A549 (cell line): ENCODE results near the gene RARB.

Experiments
- CTCF ChIP-seq: fragments of >200 bp; sonication (Bioruptor Twin); formaldehyde crosslinking; IDR thresholded peaks from 3 replicates; pipeline ENCODE4 v1.5.1; 2016
- EP300 ChIP-seq, 2 experiments: fragments of >200 bp; sonication (Bioruptor Twin); formaldehyde crosslinking; IDR thresholded peaks; 2 replicates in 1 of 2; 3 replicates in 1 of 2; pipeline ENCODE4 v1.6.1; 2016 to 2017
- ESRRA ChIP-seq: fragments of 150-350 bp; IDR thresholded peaks from 2 replicates; pipeline ENCODE4 v1.6.1; 2014; ENCODE audit warnings: mild to moderate bottlenecking, low read length, borderline replicate concordance
- HDAC2 ChIP-seq: fragments of 200-600 bp; sonication (generic); IDR thresholded peaks from 2 replicates; pipeline ENCODE4 v1.6.1; 2016
- POLR2A ChIP-seq: IDR thresholded peaks from 2 replicates; pipeline ENCODE4 v1.6.1; 2012; ENCODE audit warnings: mild to moderate bottlenecking, low read length
- RAD21 ChIP-seq, 2 experiments: fragments of >200 bp in 1 of 2; sonication (Bioruptor Twin) in 1 of 2; formaldehyde crosslinking in 1 of 2; IDR thresholded peaks in 1 of 2; conservative IDR thresholded peaks in 1 of 2; 2 replicates in 1 of 2; 3 replicates in 1 of 2; pipeline ENCODE4 v1.6.1; 2012 to 2018; ENCODE audit warnings: inconsistent platforms in 1 of 2
- RCOR1 ChIP-seq: fragments of 150-350 bp; IDR thresholded peaks from 2 replicates; pipeline ENCODE4 v1.6.1; 2014; ENCODE audit warnings: antibody characterized with exemption, low read length, low read depth
- REST ChIP-seq: fragments of 200-600 bp; sonication (generic); IDR thresholded peaks from 2 replicates; pipeline ENCODE4 v1.6.1; 2016; ENCODE audit warnings: antibody characterized with exemption, mild to moderate bottlenecking, moderate library complexity
- SREBF2 ChIP-seq: fragments of 450-650 bp; IDR thresholded peaks from 2 replicates; pipeline ENCODE4 v1.6.1; 2014; ENCODE audit warnings: mild to moderate bottlenecking, moderate library complexity

GRCh38 chr3:25580534-25580933 is 152.5 kb downstream of the RARB start:
- TF ChIP-seq POLR2A: no peak
- no peak for TF ChIP-seq HDAC2
- no peak for TF ChIP-seq ESRRA
- TF ChIP-seq SREBF2: no peak
- TF ChIP-seq CTCF: no peak
- no peak for TF ChIP-seq EP300 (IDR thresholded peaks at IDR 0.05)
- TF ChIP-seq REST: no peak
- TF ChIP-seq RAD21 (conservative IDR thresholded peaks at IDR 0.05 in 1 of 2, IDR thresholded peaks at IDR 0.05 in 1 of 2): no peak
- no peak for TF ChIP-seq RCOR1
